ENCODE results near the gene RPS16. TPM values are rescaled to one million over a fixed set of nuclear protein-coding genes. Genes with fewer than 3 reads are reported as not detected.

Gene RPS16
- polyA plus RNA-seq, 3 donors: 689 to 2,619 (median 1,038) TPM

- peaks cover 12% of the 10 kb centered on the region for H4K20me1 ChIP-seq (ENCODE audit: insufficient read depth, low read length)
- no peak overlapping the region for H2AFZ ChIP-seq (ENCODE audit: insufficient read depth, low read depth, low read length, poor library complexity, severe bottlenecking)
- H3K27ac Mint-ChIP-seq: peak overlapping the region in 3 of 7 donors; percentile 37 to 41 (median 38)
- H3K9me3 ChIP-seq (replicated peaks in 1 of 2; ENCODE audit: control insufficient read depth in 1 of 2, insufficient read depth in 1 of 2, low read length in 2 of 2): no peaks in the 10 kb centered on the region
- no peak overlapping the region for H3K9ac ChIP-seq (ENCODE audit: insufficient read depth, low read length, poor library complexity, severe bottlenecking)
- H3K27me3 ChIP-seq (ENCODE audit: control insufficient read depth in 2 of 2, insufficient read depth in 2 of 2, low read length in 2 of 2): no peaks in the 10 kb centered on the region
- no peak for DNase-seq
- H3K4me1 Mint-ChIP-seq: no peaks in the 10 kb centered on the region
- H3K27ac ChIP-seq (ENCODE audit: low read depth in 1 of 2, low read length in 2 of 2): no peak overlapping the region
- H3K36me3 Mint-ChIP-seq: peaks cover 87 to 97% of the 10 kb centered on the region in 2 donors
- H3K27me3 Mint-ChIP-seq (ENCODE audit: low read depth in 3 of 3): no peaks in the 10 kb centered on the region
- no peaks in the 10 kb centered on the region for H3K9me3 Mint-ChIP-seq
- no peaks in the 10 kb centered on the region for H3K79me2 ChIP-seq (ENCODE audit: insufficient read depth, low read length)
- H3K4me1 ChIP-seq (ENCODE audit: control insufficient read depth in 1 of 2, insufficient read depth in 2 of 2, low read length in 2 of 2): no peaks in the 10 kb centered on the region
- no peak overlapping the region for H3K4me3 Mint-ChIP-seq
- intact Hi-C loops (cut with micrococcal nuclease): loop anchor here in 1 of 2 donors (5.0 kb wide), 1 partner anchor 60 kb away; the partner anchor contains the start of gene EID2B
- no peak for TF ChIP-seq CTCF (IDR thresholded peaks at IDR 0.05)
- peaks cover 90 to 100% of the 10 kb centered on the region in 2 donors for H3K36me3 ChIP-seq (replicated peaks in 1 of 2; ENCODE audit: control insufficient read depth in 1 of 2, insufficient read depth in 2 of 2, low read length in 2 of 2)
- H3K4me2 ChIP-seq (replicated peaks; ENCODE audit: extremely low read depth, low read length, poor library complexity, severe bottlenecking): no peak overlapping the region
- WGBS (ENCODE audit: insufficient coverage): 84% methylated on average over 6 of the region's 8 CpGs
- H3K4me3 ChIP-seq (replicated peaks in 1 of 3; ENCODE audit: low read depth in 2 of 3, low read length in 3 of 3): no peak overlapping the region
Observed at GRCh38 chr19:39471756-39472536, 36.2 kb upstream of the RPS16 start.

- H4K20me1 ChIP-seq (ENCODE audit: insufficient read depth, low read length): peaks cover 18% of the 10 kb centered on the region
- H3K9me3 ChIP-seq (replicated peaks in 1 of 2; ENCODE audit: control insufficient read depth in 1 of 2, insufficient read depth in 1 of 2, low read length in 2 of 2): no peaks in the 10 kb centered on the region
- no peaks in the 10 kb centered on the region for H3K79me2 ChIP-seq (ENCODE audit: insufficient read depth, low read length)
- no peaks in the 10 kb centered on the region for H3K4me1 ChIP-seq (ENCODE audit: control insufficient read depth in 1 of 2, insufficient read depth in 2 of 2, low read length in 2 of 2)
- no peak overlapping the region for H3K4me3 Mint-ChIP-seq
- H2AFZ ChIP-seq (ENCODE audit: insufficient read depth, low read depth, low read length, poor library complexity, severe bottlenecking): no peak overlapping the region
- no peak for TF ChIP-seq CTCF (IDR thresholded peaks at IDR 0.05)
- no peaks in the 10 kb centered on the region for H3K4me1 Mint-ChIP-seq
- H3K27ac ChIP-seq (ENCODE audit: low read depth in 1 of 2, low read length in 2 of 2): no peak overlapping the region
- no peak for DNase-seq
- no peak overlapping the region for H3K4me3 ChIP-seq (replicated peaks in 1 of 3; ENCODE audit: low read depth in 2 of 3, low read length in 3 of 3)
- intact Hi-C loops (cut with micrococcal nuclease): loop anchor here in 1 of 2 donors (5.0 kb wide), 1 partner anchor 61 kb away; the partner anchor contains the start of gene EID2B
- no peak overlapping the region for H3K4me2 ChIP-seq (replicated peaks; ENCODE audit: extremely low read depth, low read length, poor library complexity, severe bottlenecking)
- no peak overlapping the region for H3K9ac ChIP-seq (ENCODE audit: insufficient read depth, low read length, poor library complexity, severe bottlenecking)
- H3K9me3 Mint-ChIP-seq: no peaks in the 10 kb centered on the region
- no peaks in the 10 kb centered on the region for H3K27me3 ChIP-seq (ENCODE audit: control insufficient read depth in 2 of 2, insufficient read depth in 2 of 2, low read length in 2 of 2)
- H3K36me3 Mint-ChIP-seq: peaks cover 88 to 95% of the 10 kb centered on the region in 2 donors
- no peaks in the 10 kb centered on the region for H3K27me3 Mint-ChIP-seq (ENCODE audit: low read depth in 3 of 3)
- peak overlapping the region in 3 of 7 donors; percentile 16 to 76 (median 41) for H3K27ac Mint-ChIP-seq
- WGBS (ENCODE audit: insufficient coverage): 88% methylated on average over 1 of the region's 7 CpGs
- H3K36me3 ChIP-seq (replicated peaks in 1 of 2; ENCODE audit: control insufficient read depth in 1 of 2, insufficient read depth in 2 of 2, low read length in 2 of 2): peaks cover 92 to 100% of the 10 kb centered on the region in 2 donors
Observed at GRCh38 chr19:39470724-39471339, 35.1 kb upstream of the RPS16 start.
